GM19238 (cell line): ENCODE data around the gene SAXO1.
"Not testable (repeated sequence)": the region's sequence is repeated elsewhere in the genome, so short reads cannot be mapped to it uniquely, and the experiment has no call there.

ENCODE experiments used
- DNase-seq: peaks from one replicate; pipeline ENCODE4 v3.0.0; 2011; ENCODE audit warnings: low spot score; ENCODE audit not compliant: insufficient read length

SAXO1 gene

DNA sequence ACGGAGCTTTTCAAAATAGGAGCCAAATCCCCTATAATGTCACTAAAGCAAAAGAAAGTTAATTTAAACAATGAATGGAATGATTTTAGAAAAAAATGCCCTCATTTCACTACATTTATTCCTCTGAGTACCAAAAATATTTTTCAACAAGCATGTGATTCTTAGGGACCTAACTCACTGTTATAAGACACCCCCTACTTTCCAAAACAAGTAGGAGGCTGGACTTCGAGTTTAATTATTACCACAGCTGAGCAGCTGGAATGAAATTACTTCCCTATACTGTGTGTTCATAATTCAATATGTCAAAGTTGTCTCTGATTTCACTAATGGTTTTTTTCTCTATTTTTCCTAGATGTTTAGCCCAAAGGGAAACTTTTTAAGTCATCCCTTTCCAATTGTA is 61.6 kb downstream of the SAXO1 start:
- DNase-seq: no peak

GRCh38 chr9:18970393-18970792 is 62.6 kb downstream of the SAXO1 start:
- no peak for DNase-seq

DNA sequence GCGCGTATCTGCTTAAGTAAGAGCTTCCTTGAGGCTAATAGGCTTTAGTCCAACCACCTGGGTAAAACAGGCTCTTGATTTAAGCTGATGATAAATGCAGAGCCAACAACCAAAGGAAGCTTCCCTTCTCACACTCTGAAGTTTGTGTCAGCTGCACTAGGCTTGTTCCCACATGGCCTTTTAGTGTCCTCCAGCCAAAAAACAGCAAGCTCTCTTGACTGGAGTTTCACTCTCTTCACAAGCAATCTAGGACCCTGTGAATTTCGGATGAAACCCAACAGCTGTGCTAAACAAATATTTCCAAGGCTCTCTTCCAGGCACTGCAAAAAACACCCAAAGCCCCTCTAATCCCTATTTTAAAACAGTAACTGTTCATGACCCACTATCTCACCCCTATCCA is 63.9 kb downstream of the SAXO1 start:
- DNase-seq: no peak

DNA sequence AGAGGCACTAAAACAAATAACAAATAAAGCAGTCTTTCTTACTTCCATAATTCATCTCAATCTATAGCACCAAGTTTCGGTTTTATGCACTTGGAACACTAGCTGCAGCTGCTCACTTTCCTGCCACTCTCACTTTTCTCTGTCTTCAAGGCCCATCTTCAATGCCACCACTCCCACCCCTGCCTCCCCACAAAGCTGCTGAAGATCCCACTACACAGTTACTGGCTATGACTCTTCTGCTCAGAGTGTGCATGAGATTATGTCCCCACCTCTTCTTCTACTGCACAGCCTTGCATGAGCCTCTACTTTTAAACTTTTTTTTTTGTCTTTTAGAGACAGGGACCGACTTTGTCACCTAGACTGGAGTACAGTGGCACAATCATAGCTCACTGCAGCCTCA is 77.4 kb downstream of the SAXO1 start:
- no peak for DNase-seq

DNA sequence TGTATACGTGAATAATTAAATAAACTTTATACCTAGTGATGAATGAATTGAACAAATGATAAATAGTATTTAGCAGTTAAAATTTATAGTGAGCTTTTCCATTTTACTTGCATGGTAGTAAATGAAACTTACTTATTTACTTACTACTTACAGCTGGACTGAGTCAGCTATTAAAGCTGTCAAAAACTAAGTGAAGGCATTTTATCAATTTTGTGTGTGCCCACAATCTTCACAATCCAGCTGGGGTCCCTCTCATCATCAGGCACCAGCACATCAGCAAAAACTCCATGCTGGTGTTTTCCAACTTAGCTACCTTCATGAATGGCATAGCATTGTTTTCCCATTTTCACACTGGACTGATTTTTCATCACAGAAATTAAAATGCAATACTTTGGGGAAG is 81.1 kb downstream of the SAXO1 start:
- DNase-seq: no peak

DNA sequence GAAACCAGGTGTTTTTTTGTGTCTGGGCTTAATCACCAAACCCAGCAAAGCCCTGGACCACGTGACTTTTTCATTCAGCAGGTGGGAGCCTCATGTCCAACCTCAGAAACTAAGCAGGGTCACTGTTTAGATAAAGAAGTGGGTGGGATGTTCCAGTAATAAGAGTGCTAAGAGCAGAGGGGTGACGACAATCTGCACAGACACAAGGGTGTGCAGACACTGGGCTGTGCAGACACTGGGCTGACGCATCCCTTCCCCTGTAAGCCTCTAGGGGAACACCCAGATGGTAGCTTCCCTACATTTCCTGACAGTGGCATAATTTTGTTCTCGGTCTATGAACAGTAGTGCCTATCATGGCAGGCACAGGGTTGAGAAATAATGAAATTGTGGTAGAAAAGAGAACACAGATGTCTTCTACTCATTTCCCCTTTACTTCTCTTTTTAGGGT is 85.1 kb downstream of the SAXO1 start:
- DNase-seq: no peak

GRCh38 chr9:18942801-18943200 is 90.2 kb downstream of the SAXO1 start:
- DNase-seq: no peak

- DNase-seq: no peak
Measured at GRCh38 chr9:18941060-18941740, 91.8 kb downstream of the SAXO1 start.

- no peak for DNase-seq
Measured at GRCh38 chr9:18939943-18940342, 93.1 kb downstream of the SAXO1 start.

GRCh38 chr9:18936094-18936871 is 96.7 kb downstream of the SAXO1 start:
- DNase-seq: no peak

DNA sequence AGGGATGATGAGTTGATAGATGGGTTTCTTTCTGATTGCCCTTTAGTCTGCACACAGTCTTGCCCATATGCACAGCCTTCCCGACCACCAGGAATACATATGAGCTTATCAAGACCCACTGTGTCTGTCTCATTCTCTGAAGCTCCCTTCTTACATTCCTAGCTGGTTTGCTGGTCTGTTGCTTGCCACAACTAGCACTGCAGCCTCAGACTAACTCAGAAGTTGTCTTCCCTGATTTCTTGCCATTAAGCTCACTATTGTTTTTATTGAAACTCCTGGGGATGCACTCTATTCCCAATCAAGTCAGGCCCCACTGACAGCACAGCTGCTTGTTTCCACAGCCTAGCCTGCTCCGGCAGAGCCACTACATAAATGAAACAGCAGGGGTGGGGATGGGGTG is 97.5 kb downstream of the SAXO1 start:
- no peak for DNase-seq

- not testable (repeated sequence) for DNase-seq
Measured at GRCh38 chr9:18930611-18931010, 102.4 kb downstream of the SAXO1 start.

DNA sequence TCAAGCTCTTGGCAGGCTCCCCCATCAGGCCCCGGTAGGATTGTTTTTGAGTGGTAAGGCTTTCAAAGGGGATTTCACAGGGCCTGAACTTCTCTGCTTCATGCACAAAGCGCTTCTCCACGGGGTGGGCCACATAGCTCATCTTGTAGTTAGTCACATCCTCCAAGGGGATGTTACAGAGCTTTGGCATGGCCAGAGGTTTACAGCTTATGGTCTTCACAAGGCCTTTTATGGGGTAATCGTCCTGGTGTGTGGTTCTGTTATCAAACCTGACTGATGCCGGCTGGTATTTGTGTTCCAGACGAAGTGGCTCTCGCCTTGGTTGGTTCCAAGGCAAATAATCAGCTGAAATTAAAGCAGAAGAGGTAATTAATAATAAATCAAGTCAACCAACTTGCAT is 104.3 kb downstream of the SAXO1 start:
- DNase-seq: no peak

- no peak for DNase-seq
Measured at GRCh38 chr9:18926513-18926912, 106.5 kb downstream of the SAXO1 start.

- no peak for DNase-seq
Measured at GRCh38 chr9:18925880-18926279, 107.1 kb downstream of the SAXO1 start.

- DNase-seq: no peak
Measured at GRCh38 chr9:18923671-18924430, 109.2 kb downstream of the SAXO1 start.

GRCh38 chr9:18923167-18923566 is 109.8 kb downstream of the SAXO1 start:
- no peak for DNase-seq

DNA sequence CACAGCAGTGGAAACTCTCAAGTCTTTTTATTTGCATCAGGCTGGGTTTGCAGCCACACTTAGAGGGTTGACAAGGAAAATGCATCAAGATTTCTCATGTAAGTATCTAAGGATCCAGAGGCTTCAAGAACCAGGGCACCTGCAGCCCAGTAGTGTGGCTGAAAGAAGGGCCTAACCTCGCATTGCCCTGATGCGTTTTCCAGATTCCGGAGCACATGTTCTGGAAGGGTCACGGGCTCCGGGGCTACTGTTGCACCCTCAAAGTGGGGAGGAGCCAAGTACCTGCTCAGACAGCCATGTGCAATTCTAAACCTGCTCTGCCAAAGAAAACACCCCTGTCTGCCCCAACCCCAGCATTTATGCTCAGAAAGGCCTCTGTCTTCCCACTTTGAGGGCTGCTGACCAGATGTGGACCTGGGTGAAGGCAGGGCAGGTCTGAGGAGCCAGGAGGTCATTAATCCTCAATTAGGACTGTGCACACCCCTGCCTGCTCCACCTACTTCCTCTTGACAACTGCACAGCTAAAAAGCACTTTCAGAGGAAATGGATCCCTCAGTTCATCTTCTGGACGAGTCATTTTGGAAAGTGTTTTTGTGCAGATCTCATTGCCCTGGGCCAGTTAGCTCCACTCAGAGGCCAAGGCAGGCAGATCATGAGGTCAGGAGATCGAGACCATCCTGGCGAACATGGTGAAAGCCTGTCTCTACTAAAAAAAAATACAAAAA is 110.7 kb downstream of the SAXO1 start:
- DNase-seq: no peak

- no peak for DNase-seq
Measured at GRCh38 chr9:18921366-18922075, 111.5 kb downstream of the SAXO1 start.

GRCh38 chr9:18920141-18921084 is 112.6 kb downstream of the SAXO1 start:
- DNase-seq: no peak
